Sciatic nerve (tissue), 2 donors: ENCODE measurements around the gene C19orf38. TPM values are rescaled to one million over a fixed set of nuclear protein-coding genes. Genes with fewer than 3 reads are reported as not detected.
"Not testable (repeated sequence)": the region's sequence is repeated elsewhere in the genome, so short reads cannot be mapped to it uniquely, and the experiment has no call there.

Experiments
- ATAC-seq: fragments of 200-7000 bp; cut with Tn5 transposase; one replicate; pipeline ENCODE4 v1.9.1; 2020; ENCODE audit warnings: mild to moderate bottlenecking, moderate library complexity
- DNase-seq: peaks from one replicate; pipeline ENCODE4 v3.0.0-alpha.2; 2020; ENCODE audit warnings: low spot score
- intact Hi-C: fragments of 100-400 bp; cut with DNase I; formaldehyde crosslinking; loops from one replicate; pipeline ENCODE4 v1.14.2; 2022
- total RNA-seq: library from RNA; stranded (reverse); fragmentation: NEBNext Ultra II Directional; extraction: Animal tissue kit (Norgen Biotek cat#: 25700); gene quantifications from one replicate; pipeline ENCODE4 v1.2.1, GENCODE V29; 2021
- donor health status: DM: no; HTN: no; CAD: no.
- donor health status: DM: no; HTN: no; CAD: no.

Gene C19orf38
- total RNA-seq, 1 donor from 2014 or later = 2.7 TPM

GRCh38 chr19:10870501-10870954 lies 22.3 kb downstream of the C19orf38 start:
- ATAC-seq (no peak), DNase-seq (no peak)
- intact Hi-C loops = loop anchor here (10.0 kb wide), 1 partner anchor 54 kb away; the partner anchor contains the start of genes TIMM29 and YIPF2

GRCh38 chr19:10870955-10871603 lies 22.9 kb downstream of the C19orf38 start, which contains the start of gene CARM1:
CARM1 (plus strand) TSS chr19:10871553; CDS start chr19:10871703, 150 bp downstream.
- ATAC-seq = peak; percentile 96
- intact Hi-C loops = loop anchor here (10.0 kb wide), 1 partner anchor 54 kb away; the partner anchor contains the start of genes TIMM29 and YIPF2
- DNase-seq = peak; percentile 99

GRCh38 chr19:10871711-10872545 lies 23.7 kb downstream of the C19orf38 start:
- ATAC-seq (peak; percentile 2), DNase-seq (peak; percentile 80)
- intact Hi-C loops = loop anchor here (10.0 kb wide), 1 partner anchor 53 kb away; the partner anchor contains the start of genes TIMM29 and YIPF2

- intact Hi-C loops = loop anchor here (10.0 kb wide), 1 partner anchor 52 kb away; the partner anchor contains the start of genes TIMM29 and YIPF2
- ATAC-seq = no peak
- no peak for DNase-seq
Measured at GRCh38 chr19:10872546-10873107, 24.4 kb downstream of the C19orf38 start.

GRCh38 chr19:10874024-10874423 lies 25.8 kb downstream of the C19orf38 start:
- ATAC-seq = no peak
- no peak for DNase-seq
- intact Hi-C loops = loop anchor here (10.0 kb wide), 1 partner anchor 51 kb away; the partner anchor contains the start of genes TIMM29 and YIPF2

- ATAC-seq (peak; percentile 23), DNase-seq (no peak)
- intact Hi-C loops = loop anchor here (10.0 kb wide), 1 partner anchor 48 kb away; the partner anchor contains the start of genes TIMM29 and YIPF2
Measured at GRCh38 chr19:10876459-10877240, 28.4 kb downstream of the C19orf38 start.

- not testable (repeated sequence) for ATAC-seq
- intact Hi-C loops = loop anchor here (10.0 kb wide), 1 partner anchor 47 kb away; the partner anchor contains the start of genes TIMM29 and YIPF2
Measured at GRCh38 chr19:10877608-10878007, 29.4 kb downstream of the C19orf38 start.

GRCh38 chr19:10878253-10878652 lies 30.0 kb downstream of the C19orf38 start:
- no peak for ATAC-seq
- no peak for DNase-seq
- intact Hi-C loops = loop anchor here (10.0 kb wide), 1 partner anchor 47 kb away; the partner anchor contains the start of genes TIMM29 and YIPF2

More at GRCh38 chr19:10877608-10878007, 29.4 kb downstream of the C19orf38 start:
- not testable (repeated sequence) for DNase-seq

- ATAC-seq = no peak
- no peak for DNase-seq
- intact Hi-C loops = no loop called here
Measured at GRCh38 chr19:10881403-10882107, 33.3 kb downstream of the C19orf38 start.

GRCh38 chr19:10882108-10882457 lies 33.9 kb downstream of the C19orf38 start:
- ATAC-seq = no peak
- intact Hi-C loops = no loop called here
- DNase-seq = no peak

GRCh38 chr19:10884274-10884673 lies 36.1 kb downstream of the C19orf38 start:
- intact Hi-C loops = no loop called here
- no peak for DNase-seq
- no peak for ATAC-seq

GRCh38 chr19:10885201-10886169 lies 37.3 kb downstream of the C19orf38 start:
- no peak for ATAC-seq
- no peak for DNase-seq
- intact Hi-C loops = no loop called here

GRCh38 chr19:10887616-10888367 lies 39.6 kb downstream of the C19orf38 start:
- intact Hi-C loops = no loop called here
- DNase-seq (no peak), ATAC-seq (no peak)

- ATAC-seq = no peak
- intact Hi-C loops = no loop called here
- no peak for DNase-seq
Measured at GRCh38 chr19:10888421-10888866, 40.2 kb downstream of the C19orf38 start.

- intact Hi-C loops = no loop called here
- DNase-seq = no peak
- ATAC-seq = no peak
Measured at GRCh38 chr19:10889880-10890279, 41.7 kb downstream of the C19orf38 start.
